GM12872 (cell line): Measurements from ENCODE around the gene TRPC4AP.

ENCODE experiments used
- CTCF ChIP-seq: IDR thresholded peaks from 3 replicates; pipeline ENCODE4 v1.5.1; 2011; ENCODE audit warnings: low read depth, mild to moderate bottlenecking, low read length, moderate library complexity; ENCODE audit not compliant: insufficient read depth

The TRPC4AP gene

GRCh38 chr20:35006009-35006408 is 86.6 kb downstream of the TRPC4AP start:
- no peak for TF ChIP-seq CTCF

- no peak for TF ChIP-seq CTCF
Measured at GRCh38 chr20:35005463-35005961, 87.1 kb downstream of the TRPC4AP start.

GRCh38 chr20:35004749-35005462 is 87.7 kb downstream of the TRPC4AP start:
- TF ChIP-seq CTCF = no peak

- TF ChIP-seq CTCF = no peak
Measured at GRCh38 chr20:35004051-35004725, 88.4 kb downstream of the TRPC4AP start.

GRCh38 chr20:35003211-35004031 is 89.2 kb downstream of the TRPC4AP start:
- TF ChIP-seq CTCF = no peak

GRCh38 chr20:35002426-35003210 is 90.0 kb downstream of the TRPC4AP start:
- TF ChIP-seq CTCF = no peak
